GM21717 (cell line): ENCODE data around the gene HTR6.

Experiments
- ATAC-seq: cut with Tn5 transposase; IDR thresholded peaks from one replicate; pipeline ENCODE4 v1.9.1; 2021; ENCODE audit warnings: mild to moderate bottlenecking, moderate library complexity; ENCODE audit not compliant: unreplicated experiment

Gene HTR6

GRCh38 chr1:19715334-19716203 lies 50.9 kb downstream of the HTR6 start:
- no peak for ATAC-seq

- no peak for ATAC-seq
Measured at GRCh38 chr1:19717467-19717866, 52.8 kb downstream of the HTR6 start.

- no peak for ATAC-seq
Measured at GRCh38 chr1:19720174-19720573, 55.5 kb downstream of the HTR6 start.

- no peak for ATAC-seq
Measured at GRCh38 chr1:19720973-19721372, 56.3 kb downstream of the HTR6 start.

GRCh38 chr1:19723874-19724273 lies 59.2 kb downstream of the HTR6 start:
- ATAC-seq, result no peak

GRCh38 chr1:19725606-19726005 lies 60.9 kb downstream of the HTR6 start:
- ATAC-seq, result no peak

GRCh38 chr1:19728413-19729145 lies 63.9 kb downstream of the HTR6 start:
- ATAC-seq, result no peak

GRCh38 chr1:19730232-19730631 lies 65.6 kb downstream of the HTR6 start:
- ATAC-seq, result no peak
